MM.1S (cell line): ENCODE measurements around the gene LGSN.

ENCODE experiments used
- CTCF ChIP-seq: fragments of 300-600 bp; sonication (generic); IDR thresholded peaks from 2 replicates; pipeline ENCODE4 v1.5.1; 2016; ENCODE audit warnings: antibody characterized with exemption, low read length, mixed read lengths
- EZH2 ChIP-seq: fragments of 300-600 bp; sonication (generic); optimal IDR thresholded peaks from 2 replicates; pipeline ENCODE3; 2017; ENCODE audit warnings: low read depth, mild to moderate bottlenecking, antibody characterized with exemption, low read length, mixed read lengths
- EZH2phosphoT487 ChIP-seq: fragments of 300-600 bp; sonication (generic); IDR thresholded peaks from 2 replicates; pipeline ENCODE4 v1.6.1; 2018; ENCODE audit warnings: antibody characterized with exemption, low read length

GRCh38 chr6:63305277-63305676 lies 14.5 kb downstream of the LGSN start:
- TF ChIP-seq CTCF, result no peak
- TF ChIP-seq EZH2, result no peak
- TF ChIP-seq EZH2phosphoT487, result no peak
